Colonic mucosa (tissue), 4 donors: ENCODE data around the gene NFX1. TPM values are rescaled to one million over a fixed set of nuclear protein-coding genes. Genes with fewer than 3 reads are reported as not detected.

Source experiments
- DNase-seq: peaks from one replicate; pipeline ENCODE4 v3.0.0-alpha.2; 2020
- H3K27ac ChIP-seq: fragments of 200-600 bp; one replicate; pipeline ENCODE4 v1.8.0; 2021
- H3K27me3 ChIP-seq: fragments of 200-600 bp; one replicate; pipeline ENCODE4 v1.8.0; 2021
- H3K36me3 ChIP-seq: fragments of 200-600 bp; one replicate; pipeline ENCODE4 v1.8.0; 2021
- H3K4me1 ChIP-seq: fragments of 200-600 bp; one replicate; pipeline ENCODE4 v1.8.0; 2021; ENCODE audit warnings: mild to moderate bottlenecking
- H3K4me3 ChIP-seq: fragments of 200-600 bp; one replicate; pipeline ENCODE4 v1.8.0; 2021
- H3K9ac ChIP-seq, 2 donors: one replicate each; pipeline ENCODE4 v1.7.0; 2013; ENCODE audit warnings: control low read depth in 2 of 2, low read depth in 2 of 2, low read length in 2 of 2
- H3K9me3 ChIP-seq: fragments of 200-600 bp; one replicate; pipeline ENCODE4 v1.8.0; 2021
- CTCF ChIP-seq: fragments of 200-600 bp; IDR thresholded peaks from one replicate; pipeline ENCODE4 v1.8.0; 2022; ENCODE audit warnings: antibody characterized with exemption, mild to moderate bottlenecking
- intact Hi-C: fragments of 100-400 bp; cut with DNase I; formaldehyde crosslinking; loops from one replicate; pipeline ENCODE4 v1.14.1; 2022
- total RNA-seq, 2 donors: library from RNA; stranded (reverse); fragmentation: NEBNext Ultra II Directional in 1 of 2; extraction: Animal tissue kit (Norgen Biotek cat#: 25700) in 1 of 2; gene quantifications; one replicate each; pipeline ENCODE4 v1.2.1, GENCODE V29; 2021
- donor health status: healthy.
- donor health status: DM: no; HTN: no; CAD: no.
- donor health status: DM: no; HTN: no; CAD: no.

NFX1 gene
- total RNA-seq, 2 donors from 2014 or later = 27.6 to 31.3 TPM

GRCh38 chr9:33318225-33318624, 27.9 kb downstream of the NFX1 start:
- no peaks in the 10 kb centered on the region for H3K9me3 ChIP-seq
- no peak for TF ChIP-seq CTCF
- H3K27ac ChIP-seq = no peak overlapping the region
- no peak for DNase-seq
- H3K4me1 ChIP-seq = no peaks in the 10 kb centered on the region
- H3K27me3 ChIP-seq = no peaks in the 10 kb centered on the region
- intact Hi-C loops = no loop called here
- no peak overlapping the region for H3K9ac ChIP-seq
- H3K4me3 ChIP-seq = no peak overlapping the region
- peaks cover 20% of the 10 kb centered on the region for H3K36me3 ChIP-seq

GRCh38 chr9:33318781-33319180, 28.5 kb downstream of the NFX1 start:
- no peak overlapping the region for H3K27ac ChIP-seq
- no peak for TF ChIP-seq CTCF
- no peaks in the 10 kb centered on the region for H3K9me3 ChIP-seq
- DNase-seq = no peak
- no peak overlapping the region for H3K4me3 ChIP-seq
- intact Hi-C loops = no loop called here
- no peaks in the 10 kb centered on the region for H3K4me1 ChIP-seq
- H3K27me3 ChIP-seq = no peaks in the 10 kb centered on the region
- H3K9ac ChIP-seq = no peak overlapping the region
- peaks cover 20% of the 10 kb centered on the region for H3K36me3 ChIP-seq

- DNase-seq = no peak
- intact Hi-C loops = no loop called here
- Histone ChIP-seq H3K27ac (peak overlapping the region; percentile 3), H3K9ac (no peak overlapping the region), H3K27me3 (no peaks in the 10 kb centered on the region), H3K36me3 (peaks cover 20% of the 10 kb centered on the region), H3K4me1 (no peaks in the 10 kb centered on the region), H3K9me3 (no peaks in the 10 kb centered on the region), H3K4me3 (no peak overlapping the region)
- TF ChIP-seq CTCF = no peak
Measured at GRCh38 chr9:33320230-33320567, 29.9 kb downstream of the NFX1 start.

GRCh38 chr9:33320568-33321261, 30.4 kb downstream of the NFX1 start:
- TF ChIP-seq CTCF = no peak
- no peaks in the 10 kb centered on the region for H3K4me1 ChIP-seq
- no peaks in the 10 kb centered on the region for H3K27me3 ChIP-seq
- no peaks in the 10 kb centered on the region for H3K9me3 ChIP-seq
- intact Hi-C loops = no loop called here
- peaks cover 20% of the 10 kb centered on the region for H3K36me3 ChIP-seq
- DNase-seq = no peak
- peak overlapping the region; percentile 3 for H3K27ac ChIP-seq
- H3K9ac ChIP-seq = no peak overlapping the region
- H3K4me3 ChIP-seq = no peak overlapping the region

GRCh38 chr9:33329117-33329563, 38.8 kb downstream of the NFX1 start:
- no peak for TF ChIP-seq CTCF

More at GRCh38 chr9:33329117-33329563, 38.8 kb downstream of the NFX1 start:
- no peaks in the 10 kb centered on the region for H3K36me3 ChIP-seq
- H3K27ac ChIP-seq = peak overlapping the region; percentile 82
- peak; percentile 91 for DNase-seq
- no peak overlapping the region for H3K4me3 ChIP-seq
- intact Hi-C loops = no loop called here
- no peaks in the 10 kb centered on the region for H3K27me3 ChIP-seq
- peak overlapping the region in 1 of 2 donors; percentile 49 for H3K9ac ChIP-seq
- no peaks in the 10 kb centered on the region for H3K9me3 ChIP-seq
- H3K4me1 ChIP-seq = peaks cover 12% of the 10 kb centered on the region
